ENCODE measurements around the gene DSCAML1. TPM values are rescaled to one million over a fixed set of nuclear protein-coding genes. Genes with fewer than 3 reads are reported as not detected.

The DSCAML1 gene
- total RNA-seq, 1 experiment from 2014 or later: not detected

DNA sequence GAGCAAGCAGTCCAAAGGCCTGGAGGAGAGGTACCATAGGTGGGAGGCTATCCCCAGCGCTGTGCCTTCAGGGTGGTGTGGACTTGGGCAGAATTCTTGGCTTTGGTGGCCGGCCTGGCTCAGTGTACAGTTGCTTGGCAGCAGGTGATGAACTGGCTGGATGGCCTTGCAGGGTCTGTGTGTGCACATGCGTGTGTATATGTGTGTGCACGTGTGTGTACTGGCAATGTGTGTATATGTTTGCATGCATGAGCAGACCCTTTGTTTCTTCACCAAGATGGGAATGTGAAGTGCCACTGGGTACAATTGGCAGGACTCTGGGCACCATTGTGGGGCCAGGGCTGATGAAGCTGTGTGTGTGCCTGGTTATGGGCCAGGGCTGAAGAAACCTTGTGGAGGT is 416.3 kb downstream of the DSCAML1 start:
- no peaks in the 10 kb centered on the region for H3K79me2 ChIP-seq (ENCODE audit: insufficient read depth, low read length)
- H3K4me1 ChIP-seq (ENCODE audit: control insufficient read depth in 1 of 2, insufficient read depth in 2 of 2, low read length in 2 of 2): no peaks in the 10 kb centered on the region
- H3K27me3 ChIP-seq (ENCODE audit: insufficient read depth, low read length): no peaks in the 10 kb centered on the region
- CTCF ChIA-PET: no interaction called here
- no TSS peak for BruUV-seq (replicated peaks)
- intact Hi-C loops (cut with micrococcal nuclease): no loop called here
- no peak overlapping the region for H2AFZ ChIP-seq (ENCODE audit: low read depth, low read length, poor library complexity, severe bottlenecking)
- no peaks in the 10 kb centered on the region for H3K9me3 ChIP-seq (ENCODE audit: control insufficient read depth in 1 of 2, insufficient read depth in 1 of 2, low read depth in 1 of 2, low read length in 2 of 2)
- RAD21 ChIA-PET (ENCODE audit: low non-redundant PET in 1 of 2, low total read pairs in 2 of 2, uncharacterized antibody in 2 of 2, unreplicated experiment in 2 of 2): no interaction called here
- H3K4me3 ChIP-seq (replicated peaks in 1 of 2; ENCODE audit: low read depth in 1 of 2, low read length in 2 of 2): no peak overlapping the region
- H3K9ac ChIP-seq (ENCODE audit: low read length): no peak overlapping the region
- POLR2A ChIA-PET: no interaction called here
- H4K20me1 ChIP-seq (ENCODE audit: insufficient read depth): no peaks in the 10 kb centered on the region
- DNase-seq (ENCODE audit: low read depth, low spot score) (no peak), ATAC-seq (no peak)
- peaks cover 3 to 5% of the 10 kb centered on the region in 2 experiments; a peak in 1 of 4 replicates for H3K36me3 ChIP-seq (ENCODE audit: control insufficient read depth in 1 of 2, insufficient read depth in 2 of 2, low read length in 2 of 2)
- H3K4me2 ChIP-seq (ENCODE audit: low read length): no peak overlapping the region
- TF ChIP-seq, protein P1, sequence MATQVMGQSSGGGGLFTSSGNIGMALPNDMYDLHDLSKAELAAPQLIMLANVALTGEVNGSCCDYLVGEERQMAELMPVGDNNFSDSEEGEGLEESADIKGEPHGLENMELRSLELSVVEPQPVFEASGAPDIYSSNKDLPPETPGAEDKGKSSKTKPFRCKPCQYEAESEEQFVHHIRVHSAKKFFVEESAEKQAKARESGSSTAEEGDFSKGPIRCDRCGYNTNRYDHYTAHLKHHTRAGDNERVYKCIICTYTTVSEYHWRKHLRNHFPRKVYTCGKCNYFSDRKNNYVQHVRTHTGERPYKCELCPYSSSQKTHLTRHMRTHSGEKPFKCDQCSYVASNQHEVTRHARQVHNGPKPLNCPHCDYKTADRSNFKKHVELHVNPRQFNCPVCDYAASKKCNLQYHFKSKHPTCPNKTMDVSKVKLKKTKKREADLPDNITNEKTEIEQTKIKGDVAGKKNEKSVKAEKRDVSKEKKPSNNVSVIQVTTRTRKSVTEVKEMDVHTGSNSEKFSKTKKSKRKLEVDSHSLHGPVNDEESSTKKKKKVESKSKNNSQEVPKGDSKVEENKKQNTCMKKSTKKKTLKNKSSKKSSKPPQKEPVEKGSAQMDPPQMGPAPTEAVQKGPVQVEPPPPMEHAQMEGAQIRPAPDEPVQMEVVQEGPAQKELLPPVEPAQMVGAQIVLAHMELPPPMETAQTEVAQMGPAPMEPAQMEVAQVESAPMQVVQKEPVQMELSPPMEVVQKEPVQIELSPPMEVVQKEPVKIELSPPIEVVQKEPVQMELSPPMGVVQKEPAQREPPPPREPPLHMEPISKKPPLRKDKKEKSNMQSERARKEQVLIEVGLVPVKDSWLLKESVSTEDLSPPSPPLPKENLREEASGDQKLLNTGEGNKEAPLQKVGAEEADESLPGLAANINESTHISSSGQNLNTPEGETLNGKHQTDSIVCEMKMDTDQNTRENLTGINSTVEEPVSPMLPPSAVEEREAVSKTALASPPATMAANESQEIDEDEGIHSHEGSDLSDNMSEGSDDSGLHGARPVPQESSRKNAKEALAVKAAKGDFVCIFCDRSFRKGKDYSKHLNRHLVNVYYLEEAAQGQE (IDR thresholded peaks at IDR 0.05; ENCODE audit: low read depth): no peak
- TF ChIP-seq FOSL1 (IDR thresholded peaks at IDR 0.05; ENCODE audit: low read depth) (no peak), EZH2 (IDR thresholded peaks at IDR 0.05) (no peak), SRF (IDR thresholded peaks at IDR 0.05; ENCODE audit: low read depth) (no peak), EGR1 (IDR thresholded peaks at IDR 0.05; ENCODE audit: low read depth) (no peak), ELF1 (IDR thresholded peaks at IDR 0.05; ENCODE audit: borderline replicate concordance, low read depth) (no peak), CBX3 (IDR thresholded peaks at IDR 0.05; ENCODE audit: low read depth) (no peak), JUND (IDR thresholded peaks at IDR 0.05) (no peak), POLR2AphosphoS5 (IDR thresholded peaks at IDR 0.05; ENCODE audit: low read depth, low read length) (no peak)
- TF ChIP-seq, protein P2, sequence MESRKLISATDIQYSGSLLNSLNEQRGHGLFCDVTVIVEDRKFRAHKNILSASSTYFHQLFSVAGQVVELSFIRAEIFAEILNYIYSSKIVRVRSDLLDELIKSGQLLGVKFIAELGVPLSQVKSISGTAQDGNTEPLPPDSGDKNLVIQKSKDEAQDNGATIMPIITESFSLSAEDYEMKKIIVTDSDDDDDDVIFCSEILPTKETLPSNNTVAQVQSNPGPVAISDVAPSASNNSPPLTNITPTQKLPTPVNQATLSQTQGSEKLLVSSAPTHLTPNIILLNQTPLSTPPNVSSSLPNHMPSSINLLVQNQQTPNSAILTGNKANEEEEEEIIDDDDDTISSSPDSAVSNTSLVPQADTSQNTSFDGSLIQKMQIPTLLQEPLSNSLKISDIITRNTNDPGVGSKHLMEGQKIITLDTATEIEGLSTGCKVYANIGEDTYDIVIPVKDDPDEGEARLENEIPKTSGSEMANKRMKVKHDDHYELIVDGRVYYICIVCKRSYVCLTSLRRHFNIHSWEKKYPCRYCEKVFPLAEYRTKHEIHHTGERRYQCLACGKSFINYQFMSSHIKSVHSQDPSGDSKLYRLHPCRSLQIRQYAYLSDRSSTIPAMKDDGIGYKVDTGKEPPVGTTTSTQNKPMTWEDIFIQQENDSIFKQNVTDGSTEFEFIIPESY (IDR thresholded peaks at IDR 0.05; ENCODE audit: extremely low read depth, insufficient replicate concordance, low read length): no peak
- no peak overlapping the region for H3K27ac ChIP-seq (ENCODE audit: low read depth, low read length)
- H3K9me2 ChIP-seq (ENCODE audit: insufficient read depth): no peaks in the 10 kb centered on the region

Measured in HCT116 (cell line).